Body of pancreas (tissue), 4 donors: ENCODE measurements around the gene MSL1. TPM values are rescaled to one million over a fixed set of nuclear protein-coding genes. Genes with fewer than 3 reads are reported as not detected.

ENCODE experiments used
- ATAC-seq: fragments of 150-250 bp; one replicate; pipeline ENCODE4 v1.9.1; 2016
- DNase-seq, 4 donors: peaks; one replicate each; pipeline ENCODE4 v3.0.0-alpha.2; 2019
- H3K27ac ChIP-seq, 4 donors: fragments of 200-600 bp; sonication (generic); 1 replicate in 3 of 4; 2 replicates in 1 of 4; pipeline versions ENCODE4 v1.5.1 to v1.6.1; 2016 to 2019; ENCODE audit warnings: mild to moderate bottlenecking in 1 of 4, mixed read lengths in 1 of 4, moderate library complexity in 1 of 4
- H3K27me3 ChIP-seq, 2 donors: fragments of 200-600 bp; sonication (generic); one replicate each; pipeline ENCODE4 v1.6.0; 2016; ENCODE audit warnings: mild to moderate bottlenecking in 1 of 2
- H3K36me3 ChIP-seq, 2 donors: fragments of 200-600 bp; sonication (generic); replicated peaks in 1 of 2; 2 replicates each; pipeline ENCODE4 v1.5.1; 2016; ENCODE audit warnings: low read depth in 2 of 2; ENCODE audit not compliant: insufficient read depth in 1 of 2
- H3K4me1 ChIP-seq: fragments of 200-600 bp; sonication (generic); one replicate; pipeline ENCODE4 v1.6.0; 2016
- H3K4me3 ChIP-seq, 2 donors: fragments of 200-600 bp; sonication (generic); 1 replicate in 1 of 2; 2 replicates in 1 of 2; pipeline ENCODE4 v1.5.1; 2016 to 2019
- H3K9me3 ChIP-seq, 3 donors: fragments of 200-600 bp; sonication (generic); 1 replicate in 2 of 3; 2 replicates in 1 of 3; pipeline ENCODE4 v1.5.1; 2016
- CTCF ChIP-seq, 7 experiments: fragments of 450-650 bp in 4 of 7; fragments of 200-600 bp in 3 of 7; sonication (generic) in 3 of 7; IDR thresholded peaks; one replicate each; pipeline ENCODE4 v1.5.1; 2016 to 2019; ENCODE audit warnings: antibody characterized with exemption in 7 of 7
- POLR2A ChIP-seq, 3 donors: fragments of 450-650 bp; IDR thresholded peaks; one replicate each; pipeline ENCODE4 v1.6.1; 2016; ENCODE audit warnings: antibody characterized with exemption in 3 of 3, mild to moderate bottlenecking in 2 of 3
- WGBS, 2 donors: methylation state at CpG; one replicate each; pipeline ENCODE4 v1.1.5; 2017; 5-methylcytosine and 5-hydroxymethylcytosine counted together
- intact Hi-C: fragments of 100-400 bp; cut with DNase I; formaldehyde crosslinking; loops from one replicate; pipeline ENCODE4 v1.15.1; 2023
- total RNA-seq, 2 donors: library from RNA; depleted of rRNA; stranded (reverse); fragments of >200 nt; gene quantifications; one replicate each; pipeline ENCODE4 v1.1.0, GENCODE V29; 2016

MSL1 gene
- total RNA-seq, 2 donors from 2014 or later: 75.5 to 157 TPM

- 84 to 95% methylated on average over 6 of the region's 6 CpGs for WGBS, 2 donors
- TF ChIP-seq POLR2A (IDR thresholded peaks at IDR 0.05) (no peak), CTCF (IDR thresholded peaks at IDR 0.05) (no peak)
- ATAC-seq (no peak), DNase-seq (no peak)
- Histone ChIP-seq H3K36me3 (peaks cover 10 to 27% of the 10 kb centered on the region in 2 donors), H3K4me3 (no peak overlapping the region), H3K4me1 (no peaks in the 10 kb centered on the region), H3K27me3 (no peaks in the 10 kb centered on the region), H3K27ac (no peak overlapping the region), H3K9me3 (no peaks in the 10 kb centered on the region)
- intact Hi-C loops: no loop called here
Observed at GRCh38 chr17:40159456-40159855, 37.7 kb downstream of the MSL1 start.

GRCh38 chr17:40167685-40168261 lies 46.0 kb downstream of the MSL1 start:
- Histone ChIP-seq H3K4me3 (no peak overlapping the region), H3K27ac (peak overlapping the region in 3 of 4 donors; percentile 13 to 57 (median 55)), H3K27me3 (no peaks in the 10 kb centered on the region), H3K36me3 (peaks cover 16 to 44% of the 10 kb centered on the region in 2 donors), H3K9me3 (no peaks in the 10 kb centered on the region), H3K4me1 (peaks cover 9% of the 10 kb centered on the region)
- WGBS, 2 donors: 81 to 82% methylated on average over 3 of the region's 3 CpGs
- no peak for ATAC-seq
- TF ChIP-seq POLR2A (IDR thresholded peaks at IDR 0.05) (no peak), CTCF (IDR thresholded peaks at IDR 0.05) (no peak)
- DNase-seq: no peak
- intact Hi-C loops: loop anchor here (10.0 kb wide), 1 partner anchor 153 kb away; the partner anchor contains the start of gene CSF3

- TF ChIP-seq CTCF (IDR thresholded peaks at IDR 0.05) (peak; percentile 57 to 97 (median 95)), POLR2A (IDR thresholded peaks at IDR 0.05) (no peak)
- ATAC-seq (peak; percentile 88), DNase-seq (peak; percentile 35 to 72 (median 66))
- Histone ChIP-seq H3K9me3 (no peaks in the 10 kb centered on the region), H3K4me1 (peaks cover 9% of the 10 kb centered on the region), H3K27ac (peak overlapping the region in 3 of 4 donors; percentile 13 to 57 (median 55)), H3K36me3 (peaks cover 15 to 39% of the 10 kb centered on the region in 2 donors), H3K27me3 (no peaks in the 10 kb centered on the region), H3K4me3 (no peak overlapping the region)
- intact Hi-C loops: loop anchor here (10.0 kb wide), 1 partner anchor 154 kb away; the partner anchor contains the start of gene CSF3
- 30 to 32% methylated on average over 11 of the region's 11 CpGs for WGBS, 2 donors
Observed at GRCh38 chr17:40168262-40168832, 46.6 kb downstream of the MSL1 start.

- Histone ChIP-seq H3K36me3 (peaks cover 15 to 33% of the 10 kb centered on the region in 2 donors), H3K9me3 (no peaks in the 10 kb centered on the region), H3K27ac (no peak overlapping the region), H3K27me3 (no peaks in the 10 kb centered on the region), H3K4me1 (peaks cover 9% of the 10 kb centered on the region), H3K4me3 (no peak overlapping the region)
- ATAC-seq: no peak
- 92 to 94% methylated on average over 2 of the region's 2 CpGs for WGBS, 2 donors
- no peak for TF ChIP-seq CTCF (IDR thresholded peaks at IDR 0.05)
- no peak for TF ChIP-seq POLR2A (IDR thresholded peaks at IDR 0.05)
- intact Hi-C loops: loop anchor here (10.0 kb wide), 1 partner anchor 46 kb away; the partner anchor contains the start of gene MSL1
- no peak for DNase-seq
Observed at GRCh38 chr17:40170325-40170724, 48.6 kb downstream of the MSL1 start.
